DND-41 (cell line): ENCODE data around the gene FMN1.

ENCODE experiments used
- ATAC-seq: fragments of 200-7000 bp; cut with Tn5 transposase; 3 replicates; pipeline ENCODE4 v1.9.1; 2021; ENCODE audit warnings: low read depth; ENCODE audit not compliant: insufficient read depth
- DNase-seq: peaks from one replicate; pipeline ENCODE4 v3.0.0-alpha.2; 2020
- H2AFZ ChIP-seq: 2 replicates; pipeline ENCODE4 v1.6.0; 2012; ENCODE audit warnings: low read depth, low read length
- H3K27ac ChIP-seq: 2 replicates; pipeline ENCODE4 v1.5.1; 2012; ENCODE audit warnings: low read length, inconsistent platforms
- H3K27me3 ChIP-seq: fragments of 200-600 bp; sonication (generic); 2 replicates; pipeline ENCODE4 v1.6.0; 2012; ENCODE audit warnings: low read length, mild to moderate bottlenecking, inconsistent platforms; ENCODE audit not compliant: insufficient read depth, poor library complexity
- H3K36me3 ChIP-seq: 2 replicates; pipeline ENCODE4 v1.5.1; 2012; ENCODE audit warnings: low read length, inconsistent platforms; ENCODE audit not compliant: insufficient read depth
- H3K4me1 ChIP-seq: 2 replicates; pipeline ENCODE4 v1.5.1; 2012; ENCODE audit warnings: mild to moderate bottlenecking, low read length; ENCODE audit not compliant: insufficient read depth
- H3K4me2 ChIP-seq: 2 replicates; pipeline ENCODE4 v1.6.0; 2012; ENCODE audit warnings: mild to moderate bottlenecking, moderate library complexity, low read length, inconsistent platforms; ENCODE audit not compliant: insufficient read depth
- H3K4me3 ChIP-seq, 2 experiments: fragments of 200-600 bp in 1 of 2; shearing (Covaris generic) in 1 of 2; 2 replicates each; pipeline ENCODE4 v1.5.1; 2012 to 2016; ENCODE audit warnings: inconsistent platforms in 2 of 2, low read length in 2 of 2, mild to moderate bottlenecking in 2 of 2, low read depth in 1 of 2, moderate library complexity in 1 of 2
- H3K79me2 ChIP-seq: 2 replicates; pipeline ENCODE4 v1.6.0; 2012; ENCODE audit warnings: low read length, inconsistent platforms; ENCODE audit not compliant: insufficient read depth
- H3K9ac ChIP-seq: 2 replicates; pipeline ENCODE4 v1.6.0; 2012; ENCODE audit warnings: low read depth, mild to moderate bottlenecking, inconsistent platforms, low read length, moderate library complexity
- H3K9me3 ChIP-seq: 2 replicates; pipeline ENCODE4 v1.5.1; 2012; ENCODE audit warnings: low read length, moderate library complexity, mild to moderate bottlenecking, inconsistent platforms; ENCODE audit not compliant: insufficient read depth, severe bottlenecking
- H4K20me1 ChIP-seq: 2 replicates; pipeline ENCODE4 v1.6.0; 2012; ENCODE audit warnings: low read length; ENCODE audit not compliant: insufficient read depth
- EZH2 ChIP-seq: IDR thresholded peaks from 3 replicates; pipeline ENCODE4 v1.6.1; 2012; ENCODE audit warnings: borderline replicate concordance, low read depth, mild to moderate bottlenecking, moderate library complexity, low read length, inconsistent platforms; ENCODE audit not compliant: severe bottlenecking
- TF ChIP-seq, protein P1 (sequence below): IDR thresholded peaks from 2 replicates; pipeline ENCODE4 v1.5.1; 2012; ENCODE audit warnings: borderline replicate concordance, low read length, moderate library complexity, mild to moderate bottlenecking; ENCODE audit not compliant: poor library complexity, severe bottlenecking; ENCODE audit errors: extremely low read depth

FMN1 gene

DNA sequence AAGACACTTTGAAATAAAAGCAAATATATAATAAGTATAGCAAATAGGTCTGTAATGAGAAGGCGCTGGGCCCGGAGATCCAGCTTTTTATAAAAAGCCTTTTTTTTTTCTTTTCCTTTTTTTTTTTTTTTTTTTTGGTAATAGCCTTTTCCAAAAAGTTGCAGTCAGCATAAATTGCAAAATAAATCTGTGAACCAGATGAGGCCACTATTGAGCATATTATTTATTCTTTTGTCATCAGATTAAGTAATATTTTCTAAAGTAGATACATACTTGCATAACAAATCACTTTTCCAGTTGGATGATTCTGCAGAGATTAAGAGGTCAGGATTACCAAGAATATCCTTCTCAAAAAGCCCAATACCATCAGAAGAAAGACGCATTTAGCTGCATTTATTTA is 24.9 kb downstream of the FMN1 start:
- no peak overlapping the region for H3K4me2 ChIP-seq
- ATAC-seq (no peak), DNase-seq (no peak)
- no peaks in the 10 kb centered on the region for H3K79me2 ChIP-seq
- TF ChIP-seq, protein P1, sequence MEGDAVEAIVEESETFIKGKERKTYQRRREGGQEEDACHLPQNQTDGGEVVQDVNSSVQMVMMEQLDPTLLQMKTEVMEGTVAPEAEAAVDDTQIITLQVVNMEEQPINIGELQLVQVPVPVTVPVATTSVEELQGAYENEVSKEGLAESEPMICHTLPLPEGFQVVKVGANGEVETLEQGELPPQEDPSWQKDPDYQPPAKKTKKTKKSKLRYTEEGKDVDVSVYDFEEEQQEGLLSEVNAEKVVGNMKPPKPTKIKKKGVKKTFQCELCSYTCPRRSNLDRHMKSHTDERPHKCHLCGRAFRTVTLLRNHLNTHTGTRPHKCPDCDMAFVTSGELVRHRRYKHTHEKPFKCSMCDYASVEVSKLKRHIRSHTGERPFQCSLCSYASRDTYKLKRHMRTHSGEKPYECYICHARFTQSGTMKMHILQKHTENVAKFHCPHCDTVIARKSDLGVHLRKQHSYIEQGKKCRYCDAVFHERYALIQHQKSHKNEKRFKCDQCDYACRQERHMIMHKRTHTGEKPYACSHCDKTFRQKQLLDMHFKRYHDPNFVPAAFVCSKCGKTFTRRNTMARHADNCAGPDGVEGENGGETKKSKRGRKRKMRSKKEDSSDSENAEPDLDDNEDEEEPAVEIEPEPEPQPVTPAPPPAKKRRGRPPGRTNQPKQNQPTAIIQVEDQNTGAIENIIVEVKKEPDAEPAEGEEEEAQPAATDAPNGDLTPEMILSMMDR, result no peak
- TF ChIP-seq EZH2, result no peak
- no peaks in the 10 kb centered on the region for H3K27me3 ChIP-seq
- no peak overlapping the region for H2AFZ ChIP-seq
- H3K9me3 ChIP-seq, result no peaks in the 10 kb centered on the region
- H3K27ac ChIP-seq, result no peak overlapping the region
- no peak overlapping the region for H3K4me3 ChIP-seq
- no peaks in the 10 kb centered on the region for H4K20me1 ChIP-seq
- no peaks in the 10 kb centered on the region for H3K36me3 ChIP-seq
- H3K9ac ChIP-seq, result no peak overlapping the region
- H3K4me1 ChIP-seq, result no peaks in the 10 kb centered on the region

DNA sequence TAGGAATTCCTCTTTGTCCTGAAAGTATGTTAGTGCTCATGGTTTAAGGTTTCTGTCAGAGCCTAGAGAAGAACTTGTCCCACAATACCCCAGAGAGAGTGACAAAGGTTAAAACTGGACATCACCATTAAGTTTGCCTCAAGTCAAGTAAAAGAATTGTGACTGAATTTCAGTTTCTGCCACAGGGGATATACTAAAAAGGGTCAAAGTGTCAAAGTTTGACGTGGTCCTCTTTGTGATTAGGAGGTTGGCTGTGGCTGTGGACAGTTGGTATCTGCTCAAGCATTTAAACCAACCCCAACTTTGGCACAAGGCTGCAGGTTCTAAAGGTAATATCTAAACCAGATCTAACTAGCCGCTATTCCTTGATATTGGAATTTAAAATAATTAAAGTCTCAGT is 26.1 kb downstream of the FMN1 start:
- no peak overlapping the region for H2AFZ ChIP-seq
- no peak for TF ChIP-seq EZH2
- TF ChIP-seq, protein P1, result no peak
- H3K27ac ChIP-seq, result no peak overlapping the region
- H3K27me3 ChIP-seq, result no peaks in the 10 kb centered on the region
- H3K79me2 ChIP-seq, result no peaks in the 10 kb centered on the region
- no peak for DNase-seq
- no peaks in the 10 kb centered on the region for H3K9me3 ChIP-seq
- no peaks in the 10 kb centered on the region for H3K36me3 ChIP-seq
- no peak for ATAC-seq
- H3K4me2 ChIP-seq, result no peak overlapping the region
- no peaks in the 10 kb centered on the region for H4K20me1 ChIP-seq
- H3K4me1 ChIP-seq, result no peaks in the 10 kb centered on the region
- H3K4me3 ChIP-seq, result no peak overlapping the region
- H3K9ac ChIP-seq, result no peak overlapping the region

DNA sequence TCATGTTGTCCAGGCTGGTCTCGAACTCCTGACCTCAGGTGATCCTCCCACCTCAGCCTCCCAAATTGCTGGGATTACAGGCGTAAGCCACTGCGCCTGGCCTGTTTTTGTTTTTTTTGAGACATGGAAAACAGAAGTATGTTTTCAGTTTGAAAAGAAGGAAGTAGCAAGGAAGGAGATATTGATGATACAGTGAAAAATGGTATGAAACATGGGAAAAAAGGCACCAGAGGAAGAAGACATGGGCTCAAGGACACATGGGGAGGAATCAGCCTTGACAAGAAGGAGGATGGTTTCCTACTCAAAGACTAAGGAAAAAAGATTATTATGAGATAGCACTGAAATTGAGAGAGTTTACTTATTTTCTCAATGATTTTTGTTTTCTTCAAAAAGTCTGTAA is 30.7 kb downstream of the FMN1 start:
- DNase-seq (no peak), ATAC-seq (no peak)
- TF ChIP-seq EZH2, result no peak
- TF ChIP-seq, protein P1, result no peak
- no peaks in the 10 kb centered on the region for H3K36me3 ChIP-seq
- no peaks in the 10 kb centered on the region for H3K4me1 ChIP-seq
- H3K27ac ChIP-seq, result no peak overlapping the region
- no peaks in the 10 kb centered on the region for H3K79me2 ChIP-seq
- H3K27me3 ChIP-seq, result no peaks in the 10 kb centered on the region
- no peak overlapping the region for H3K4me3 ChIP-seq
- no peak overlapping the region for H2AFZ ChIP-seq
- no peak overlapping the region for H3K9ac ChIP-seq
- no peaks in the 10 kb centered on the region for H3K9me3 ChIP-seq
- no peaks in the 10 kb centered on the region for H4K20me1 ChIP-seq
- H3K4me2 ChIP-seq, result no peak overlapping the region

DNA sequence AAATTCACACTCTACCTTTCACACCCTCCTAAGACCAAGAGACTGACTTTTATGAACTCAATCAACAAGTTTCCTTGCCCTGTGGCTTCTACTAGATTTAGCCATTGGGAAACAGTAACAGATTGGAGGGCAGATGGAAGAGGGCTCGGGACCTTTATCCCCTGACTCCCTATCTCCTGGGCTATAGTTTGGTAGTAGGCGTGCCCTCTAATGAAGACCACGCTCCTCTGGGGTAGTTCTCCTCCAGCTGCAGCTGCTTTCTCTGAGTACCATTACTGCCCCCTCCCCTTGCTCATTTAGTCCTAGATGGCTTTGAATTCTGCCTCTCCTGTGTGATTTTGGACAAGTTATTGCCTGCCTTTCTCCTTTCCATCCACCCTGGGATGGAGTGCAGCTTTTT is 33.3 kb downstream of the FMN1 start:
- Histone ChIP-seq H3K27me3 (no peaks in the 10 kb centered on the region), H3K27ac (no peak overlapping the region), H4K20me1 (no peaks in the 10 kb centered on the region), H3K9me3 (no peaks in the 10 kb centered on the region), H2AFZ (no peak overlapping the region), H3K4me3 (no peak overlapping the region), H3K36me3 (no peaks in the 10 kb centered on the region), H3K4me1 (no peaks in the 10 kb centered on the region), H3K9ac (no peak overlapping the region), H3K4me2 (no peak overlapping the region), H3K79me2 (no peaks in the 10 kb centered on the region)
- DNase-seq (no peak), ATAC-seq (no peak)
- TF ChIP-seq, protein P1, result no peak
- TF ChIP-seq EZH2, result no peak
